SK-N-SH (cell line): ENCODE data around the gene ARSH. TPM values are rescaled to one million over a fixed set of nuclear protein-coding genes. Genes with fewer than 3 reads are reported as not detected.

ENCODE experiments used
- CTCF ChIA-PET: fragments of 300-600, 350-600 bp; formaldehyde crosslinking; extraction: SDS; loops from one replicate; lab custom pipeline; 2021; lab: Yijun Ruan, JAX
- POLR2A ChIA-PET: fragments of 350-600 bp; sonication (Branson Sonifier 250); formaldehyde crosslinking; extraction: SDS; loops from one replicate; lab custom pipeline; 2020; ENCODE audit warnings: antibody characterized with exemption, inconsistent platforms; lab: Yijun Ruan, JAX
- DNase-seq: peaks from one replicate; pipeline ENCODE4 v3.0.0; 2012
- H2AFZ ChIP-seq: fragments of 200-600 bp; sonication (generic); 2 replicates; pipeline ENCODE4 v1.8.1; 2016; ENCODE audit warnings: antibody characterized with exemption, mild to moderate bottlenecking, low read depth
- H3F3A ChIP-seq: fragments of 200-600 bp; sonication (generic); replicated peaks from 2 replicates; pipeline ENCODE3; 2016; ENCODE audit warnings: antibody characterized with exemption, mild to moderate bottlenecking; ENCODE audit not compliant: insufficient read depth
- H3K27ac ChIP-seq, 2 experiments: fragments of 200-500 bp in 1 of 2; fragments of 200-600 bp in 1 of 2; sonication (Bioruptor generic) in 1 of 2; sonication (generic), shearing (Covaris generic) in 1 of 2; 2 replicates each; pipeline versions ENCODE4 v1.5.1 to v1.6.1; 2014 to 2016; ENCODE audit warnings: low read depth in 2 of 2, inconsistent platforms in 1 of 2, low read length in 1 of 2, mild to moderate bottlenecking in 1 of 2, mixed read lengths in 1 of 2
- H3K27me3 ChIP-seq: fragments of 200-600 bp; sonication (generic), shearing (Covaris generic); 2 replicates; pipeline ENCODE4 v1.6.1; 2016; ENCODE audit warnings: mixed run types; ENCODE audit not compliant: insufficient read depth
- H3K36me3 ChIP-seq, 2 experiments: fragments of 200-500 bp in 1 of 2; fragments of 200-600 bp in 1 of 2; sonication (Bioruptor generic) in 1 of 2; sonication (generic) in 1 of 2; replicated peaks in 1 of 2; 2 replicates each; pipeline versions ENCODE3 to v1.5.1; 2014 to 2016; ENCODE audit warnings: low read length in 1 of 2, mild to moderate bottlenecking in 1 of 2; ENCODE audit not compliant: insufficient read depth in 2 of 2, control insufficient read depth in 1 of 2
- H3K4me1 ChIP-seq, 2 experiments: fragments of 200-500 bp in 1 of 2; fragments of 200-600 bp in 1 of 2; sonication (Bioruptor generic) in 1 of 2; sonication (generic), shearing (Covaris generic) in 1 of 2; 2 replicates each; pipeline versions ENCODE4 v1.5.1 to v1.6.1; 2014 to 2016; ENCODE audit warnings: low read depth in 1 of 2, low read length in 1 of 2, mixed run types in 1 of 2; ENCODE audit not compliant: insufficient read depth in 2 of 2, control insufficient read depth in 1 of 2
- H3K4me2 ChIP-seq: fragments of 200-600 bp; sonication (generic), shearing (Covaris generic); 2 replicates; pipeline ENCODE4 v1.6.1; 2017; ENCODE audit warnings: mixed run types
- H3K4me3 ChIP-seq, 2 experiments: fragments of 200-500 bp in 1 of 2; fragments of 200-600 bp in 1 of 2; sonication (Bioruptor generic) in 1 of 2; sonication (generic), shearing (Covaris generic) in 1 of 2; 2 replicates each; pipeline versions ENCODE4 v1.5.1 to v1.8.1; 2014 to 2016; ENCODE audit warnings: low read depth in 2 of 2, inconsistent platforms in 1 of 2, low read length in 1 of 2, mild to moderate bottlenecking in 1 of 2, mixed read lengths in 1 of 2, moderate library complexity in 1 of 2
- H3K79me2 ChIP-seq: fragments of 200-600 bp; sonication (generic); 2 replicates; pipeline ENCODE4 v1.8.1; 2017; ENCODE audit warnings: mild to moderate bottlenecking; ENCODE audit not compliant: insufficient read depth
- H3K9ac ChIP-seq: fragments of 200-600 bp; sonication (generic); 2 replicates; pipeline ENCODE4 v1.6.1; 2017; ENCODE audit warnings: mixed run types
- H3K9me2 ChIP-seq: fragments of 200-600 bp; sonication (generic); 2 replicates; pipeline ENCODE4 v1.6.1; 2017; ENCODE audit warnings: mixed run types
- H3K9me3 ChIP-seq: fragments of 200-600 bp; sonication (generic); 2 replicates; pipeline ENCODE4 v1.6.1; 2017; ENCODE audit warnings: mixed run types, mild to moderate bottlenecking, moderate library complexity
- H4K20me1 ChIP-seq: fragments of 200-600 bp; sonication (generic); 2 replicates; pipeline ENCODE4 v1.6.1; 2017; ENCODE audit warnings: mild to moderate bottlenecking, mixed run types; ENCODE audit not compliant: insufficient read depth
- ELF1 ChIP-seq: IDR thresholded peaks from 2 replicates; pipeline ENCODE4 v1.4.0; 2012
- EZH2phosphoT487 ChIP-seq: fragments of 200-600 bp; sonication (generic); IDR thresholded peaks from 2 replicates; pipeline ENCODE4 v1.6.1; 2017; ENCODE audit warnings: low read depth, mixed run types, mild to moderate bottlenecking, antibody characterized with exemption, moderate library complexity, borderline replicate concordance
- FOSL2 ChIP-seq: IDR thresholded peaks from 2 replicates; pipeline ENCODE4 v1.4.0; 2012; ENCODE audit warnings: low read depth, mild to moderate bottlenecking, moderate library complexity, borderline replicate concordance
- FOXM1 ChIP-seq: IDR thresholded peaks from 2 replicates; pipeline ENCODE4 v1.4.0; 2012; ENCODE audit warnings: low read depth, mild to moderate bottlenecking
- MEF2A ChIP-seq: IDR thresholded peaks from 2 replicates; pipeline ENCODE4 v1.4.0; 2012; ENCODE audit warnings: low read depth, borderline replicate concordance
- NRF1 ChIP-seq: IDR thresholded peaks from 2 replicates; pipeline ENCODE4 v1.6.1; 2012; ENCODE audit warnings: low read depth, mild to moderate bottlenecking, low read length
- PBX3 ChIP-seq: IDR thresholded peaks from 2 replicates; pipeline ENCODE4; 2012
- REST ChIP-seq: IDR thresholded peaks from 2 replicates; pipeline ENCODE4 v1.6.1; 2012; ENCODE audit warnings: mild to moderate bottlenecking, low read depth, low read length, moderate library complexity
- RFX5 ChIP-seq: IDR thresholded peaks from 2 replicates; pipeline ENCODE4 v1.6.1; 2012; ENCODE audit warnings: mild to moderate bottlenecking, improper control_type of control experiment, low read length
- RXRA ChIP-seq: IDR thresholded peaks from 2 replicates; pipeline ENCODE4 v1.4.0; 2012; ENCODE audit warnings: low read depth, mild to moderate bottlenecking, borderline replicate concordance
- SMC3 ChIP-seq: IDR thresholded peaks from 2 replicates; pipeline ENCODE4 v1.6.1; 2012; ENCODE audit warnings: low read depth, low read length, improper control_type of control experiment
- TAF1 ChIP-seq: IDR thresholded peaks from 2 replicates; pipeline ENCODE4 v1.6.1; 2012; ENCODE audit warnings: low read depth, mild to moderate bottlenecking, low read length, moderate library complexity, borderline replicate concordance
- YY1 ChIP-seq: IDR thresholded peaks from 2 replicates; pipeline ENCODE4 v1.4.0; 2012; ENCODE audit warnings: low read depth, mild to moderate bottlenecking
- WGBS: methylation state at CpG from one replicate; pipeline ENCODE4 v1.1.6; 2017; ENCODE audit warnings: low lambda C conversion rate; 5-methylcytosine and 5-hydroxymethylcytosine counted together
- polyA plus RNA-seq, 3 experiments: library from polyadenylated mRNA; depleted of rRNA; stranded (reverse); fragments of >200 nt; gene quantifications; 2 replicates each; pipeline ENCODE4 v1.2.3, GENCODE V29; 2012
- TF ChIP-seq, protein P1 (sequence below): fragments of 200-600 bp; sonication (generic); IDR thresholded peaks from 2 replicates; pipeline ENCODE4 v1.6.1; 2017; ENCODE audit warnings: antibody characterized with exemption, mild to moderate bottlenecking, moderate library complexity

The ARSH gene
- polyA plus RNA-seq, 1 of the 3 experiments (the other 2 are of a cell fraction) = not detected

- no peaks in the 10 kb centered on the region for H3K36me3 ChIP-seq
- no peak overlapping the region for H3K27ac ChIP-seq
- no peak overlapping the region for H3K4me3 ChIP-seq
- H3K9ac ChIP-seq = no peak overlapping the region
- no peaks in the 10 kb centered on the region; the same call in 1 of the 2 replicates for H3K27me3 ChIP-seq
- H3F3A ChIP-seq = no peaks in the 10 kb centered on the region
- peaks cover 0 to 2% of the 10 kb centered on the region in 2 experiments; a peak in 1 of 4 replicates for H3K4me1 ChIP-seq
- no peaks in the 10 kb centered on the region for H3K79me2 ChIP-seq
- 30% methylated on average over 13 of the region's 13 CpGs for WGBS
- no peak overlapping the region for H2AFZ ChIP-seq
- H3K4me2 ChIP-seq = no peak overlapping the region
- TF ChIP-seq TAF1 (no peak), PBX3 (no peak), EZH2phosphoT487 (no peak), FOSL2 (no peak), MEF2A (no peak), YY1 (no peak), ELF1 (no peak), RXRA (no peak), REST (no peak), FOXM1 (no peak), NRF1 (no peak), SMC3 (no peak), RFX5 (no peak)
- TF ChIP-seq, protein P1, sequence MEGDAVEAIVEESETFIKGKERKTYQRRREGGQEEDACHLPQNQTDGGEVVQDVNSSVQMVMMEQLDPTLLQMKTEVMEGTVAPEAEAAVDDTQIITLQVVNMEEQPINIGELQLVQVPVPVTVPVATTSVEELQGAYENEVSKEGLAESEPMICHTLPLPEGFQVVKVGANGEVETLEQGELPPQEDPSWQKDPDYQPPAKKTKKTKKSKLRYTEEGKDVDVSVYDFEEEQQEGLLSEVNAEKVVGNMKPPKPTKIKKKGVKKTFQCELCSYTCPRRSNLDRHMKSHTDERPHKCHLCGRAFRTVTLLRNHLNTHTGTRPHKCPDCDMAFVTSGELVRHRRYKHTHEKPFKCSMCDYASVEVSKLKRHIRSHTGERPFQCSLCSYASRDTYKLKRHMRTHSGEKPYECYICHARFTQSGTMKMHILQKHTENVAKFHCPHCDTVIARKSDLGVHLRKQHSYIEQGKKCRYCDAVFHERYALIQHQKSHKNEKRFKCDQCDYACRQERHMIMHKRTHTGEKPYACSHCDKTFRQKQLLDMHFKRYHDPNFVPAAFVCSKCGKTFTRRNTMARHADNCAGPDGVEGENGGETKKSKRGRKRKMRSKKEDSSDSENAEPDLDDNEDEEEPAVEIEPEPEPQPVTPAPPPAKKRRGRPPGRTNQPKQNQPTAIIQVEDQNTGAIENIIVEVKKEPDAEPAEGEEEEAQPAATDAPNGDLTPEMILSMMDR = no peak
- no peaks in the 10 kb centered on the region for H4K20me1 ChIP-seq
- ChIA-PET CTCF (no interaction called here), POLR2A (no interaction called here)
- H3K9me3 ChIP-seq = no peaks in the 10 kb centered on the region
- no peak for DNase-seq
- no peaks in the 10 kb centered on the region for H3K9me2 ChIP-seq
Observed at GRCh38 chrX:3029129-3029528, 22.8 kb downstream of the ARSH start.
